H9 (cell line): Measurements from ENCODE around the gene PFDN4. TPM values are rescaled to one million over a fixed set of nuclear protein-coding genes. Genes with fewer than 3 reads are reported as not detected.

Experiments
- DNase-seq: peaks from one replicate; pipeline ENCODE4 v3.0.0-alpha.2; 2017
- H2AFZ ChIP-seq: one replicate; pipeline ENCODE4 v1.6.1; 2013; ENCODE audit warnings: mild to moderate bottlenecking, low read length, control low read depth, moderate library complexity
- H2AK5ac ChIP-seq: 2 replicates; pipeline ENCODE4 v1.6.1; 2013; ENCODE audit warnings: low read length, control low read depth, mixed read lengths; ENCODE audit not compliant: insufficient read length
- H2BK120ac ChIP-seq: one replicate; pipeline ENCODE4 v1.6.1; 2013; ENCODE audit warnings: low read depth, mild to moderate bottlenecking, low read length, control low read depth, inconsistent platforms; ENCODE audit not compliant: poor library complexity, severe bottlenecking
- H2BK12ac ChIP-seq: 2 replicates; pipeline ENCODE4 v1.6.1; 2013; ENCODE audit warnings: low read length, control low read depth, mixed read lengths, low read depth; ENCODE audit not compliant: insufficient read length
- H2BK15ac ChIP-seq: 2 replicates; pipeline ENCODE4 v1.6.1; 2013; ENCODE audit warnings: low read depth, low read length, control low read depth
- H2BK20ac ChIP-seq: one replicate; pipeline ENCODE4 v1.6.1; 2013; ENCODE audit warnings: low read depth, mild to moderate bottlenecking, low read length, control low read depth, inconsistent platforms; ENCODE audit not compliant: poor library complexity, severe bottlenecking
- H2BK5ac ChIP-seq: 2 replicates; pipeline ENCODE4 v1.6.1; 2013; ENCODE audit warnings: low read length, control low read depth, mixed read lengths; ENCODE audit not compliant: insufficient read length
- H3K14ac ChIP-seq: 2 replicates; pipeline ENCODE4 v1.6.1; 2013; ENCODE audit warnings: low read length, control low read depth; ENCODE audit not compliant: insufficient read depth
- H3K18ac ChIP-seq: 2 replicates; pipeline ENCODE4 v1.6.1; 2013; ENCODE audit warnings: low read depth, mild to moderate bottlenecking, mixed read lengths, low read length, control low read depth; ENCODE audit not compliant: insufficient read length
- H3K23ac ChIP-seq: 2 replicates; pipeline ENCODE4 v1.6.1; 2013; ENCODE audit warnings: low read length, control low read depth, mixed read lengths, low read depth; ENCODE audit not compliant: insufficient read length
- H3K23me2 ChIP-seq: 2 replicates; pipeline ENCODE4 v1.6.1; 2013; ENCODE audit warnings: low read depth, mild to moderate bottlenecking, mixed read lengths, low read length, control low read depth; ENCODE audit not compliant: insufficient read length, poor library complexity, severe bottlenecking
- H3K27ac ChIP-seq: 2 replicates; pipeline ENCODE4 v1.5.1; 2013; ENCODE audit warnings: low read length, control low read depth, mixed read lengths, low read depth; ENCODE audit not compliant: insufficient read length
- H3K27me3 ChIP-seq: 2 replicates; pipeline ENCODE4 v1.6.1; 2013; ENCODE audit warnings: low read length, control low read depth, inconsistent platforms; ENCODE audit not compliant: insufficient read depth
- H3K4ac ChIP-seq: 2 replicates; pipeline ENCODE4 v1.6.1; 2013; ENCODE audit warnings: low read depth, mild to moderate bottlenecking, control low read depth, inconsistent platforms, low read length, moderate library complexity
- H3K4me1 ChIP-seq: 2 replicates; pipeline ENCODE4 v1.6.1; 2013; ENCODE audit warnings: low read length, control low read depth, inconsistent platforms; ENCODE audit not compliant: insufficient read depth
- H3K4me2 ChIP-seq: 2 replicates; pipeline ENCODE4 v1.6.1; 2013; ENCODE audit warnings: low read length, control low read depth, mixed read lengths; ENCODE audit not compliant: insufficient read length, insufficient read depth
- H3K56ac ChIP-seq: 2 replicates; pipeline ENCODE4 v1.6.1; 2013; ENCODE audit warnings: low read depth, mild to moderate bottlenecking, mixed read lengths, low read length, control low read depth; ENCODE audit not compliant: insufficient read length
- H3K79me1 ChIP-seq: 2 replicates; pipeline ENCODE4 v1.6.1; 2013; ENCODE audit warnings: low read depth, mild to moderate bottlenecking, moderate library complexity, low read length, control low read depth, inconsistent platforms; ENCODE audit not compliant: insufficient read depth, poor library complexity, severe bottlenecking
- H3K79me2 ChIP-seq: 2 replicates; pipeline ENCODE4 v1.6.1; 2013; ENCODE audit warnings: low read length, control low read depth, inconsistent platforms; ENCODE audit not compliant: insufficient read depth
- H3K9ac ChIP-seq: 2 replicates; pipeline ENCODE4 v1.6.1; 2013; ENCODE audit warnings: low read length, control low read depth, mixed read lengths; ENCODE audit not compliant: insufficient read length; ENCODE audit errors: extremely low read depth
- H3K9me3 ChIP-seq: one replicate; pipeline ENCODE4 v1.6.1; 2013; ENCODE audit warnings: low read depth, low read length, inconsistent platforms; ENCODE audit not compliant: control insufficient read depth
- H3T11ph ChIP-seq: one replicate; pipeline ENCODE4 v1.6.1; 2013; ENCODE audit warnings: mild to moderate bottlenecking, low read length, control low read depth, inconsistent platforms
- H4K20me1 ChIP-seq: one replicate; pipeline ENCODE4 v1.6.1; 2013; ENCODE audit not compliant: control insufficient read depth, insufficient read length, insufficient read depth
- H4K5ac ChIP-seq: 2 replicates; pipeline ENCODE4 v1.6.1; 2013; ENCODE audit warnings: low read depth, mild to moderate bottlenecking, mixed read lengths, low read length, control low read depth; ENCODE audit not compliant: insufficient read length
- H4K8ac ChIP-seq: replicated peaks from 2 replicates; pipeline ENCODE4 v1.6.1; 2013; ENCODE audit warnings: low read length, control low read depth, mixed read lengths, low read depth; ENCODE audit not compliant: insufficient read length
- H4K91ac ChIP-seq: 2 replicates; pipeline ENCODE4 v1.6.1; 2013; ENCODE audit warnings: low read depth, mild to moderate bottlenecking, moderate library complexity, mixed read lengths, low read length, control low read depth; ENCODE audit not compliant: insufficient read length
- H3K27ac Mint-ChIP-seq, 3 experiments: 2 replicates in 2 of 3; 3 replicates in 1 of 3; pipeline ENCODE4 v1.8.0; 2020 to 2021; ENCODE audit warnings: mixed read lengths in 3 of 3, mild to moderate bottlenecking in 1 of 3, moderate library complexity in 1 of 3
- H3K27me3 Mint-ChIP-seq: 2 replicates; pipeline ENCODE4 v1.8.0; 2021; ENCODE audit warnings: low read depth, mild to moderate bottlenecking, moderate library complexity, mixed read lengths
- H3K36me3 Mint-ChIP-seq, 3 experiments: 2 replicates in 2 of 3; 3 replicates in 1 of 3; pipeline ENCODE4 v1.8.0; 2020 to 2021; ENCODE audit warnings: low read depth in 3 of 3, mixed read lengths in 3 of 3; ENCODE audit not compliant: insufficient read depth in 1 of 3
- H3K4me1 Mint-ChIP-seq, 2 experiments: 2 replicates each; pipeline ENCODE4 v1.8.0; 2020; ENCODE audit warnings: mixed read lengths in 2 of 2
- H3K4me3 Mint-ChIP-seq, 2 experiments: 2 replicates in 1 of 2; 3 replicates in 1 of 2; pipeline ENCODE4 v1.8.0; 2020 to 2021; ENCODE audit warnings: mild to moderate bottlenecking in 2 of 2, mixed read lengths in 2 of 2, moderate library complexity in 1 of 2
- H3K9me3 Mint-ChIP-seq, 2 experiments: 2 replicates in 1 of 2; 3 replicates in 1 of 2; pipeline ENCODE4 v1.8.0; 2020; ENCODE audit warnings: mild to moderate bottlenecking in 2 of 2, mixed read lengths in 2 of 2, moderate library complexity in 1 of 2
- CTCF ChIP-seq: fragments of 200-600 bp; sonication (generic); conservative IDR thresholded peaks from 3 replicates; pipeline ENCODE4 v1.8.0; 2021; ENCODE audit warnings: antibody characterized with exemption, mild to moderate bottlenecking
- WGBS: extraction: QIAGEN DNeasy Blood & Tissue Kit; methylation state at CpG from one replicate; pipeline ENCODE4 v1.1.7; 2013; ENCODE audit warnings: missing lambda C conversion rate, low lambda C conversion rate, mixed read lengths; ENCODE audit not compliant: insufficient read length; ENCODE audit errors: extremely low coverage; 5-methylcytosine and 5-hydroxymethylcytosine counted together
- total RNA-seq: library from RNA; stranded (reverse); gene quantifications from 2 replicates; pipeline ENCODE4 v1.2.1, GENCODE V29; 2021

PFDN4 gene
- total RNA-seq, 1 experiment from 2014 or later, result 73.6 TPM

DNA sequence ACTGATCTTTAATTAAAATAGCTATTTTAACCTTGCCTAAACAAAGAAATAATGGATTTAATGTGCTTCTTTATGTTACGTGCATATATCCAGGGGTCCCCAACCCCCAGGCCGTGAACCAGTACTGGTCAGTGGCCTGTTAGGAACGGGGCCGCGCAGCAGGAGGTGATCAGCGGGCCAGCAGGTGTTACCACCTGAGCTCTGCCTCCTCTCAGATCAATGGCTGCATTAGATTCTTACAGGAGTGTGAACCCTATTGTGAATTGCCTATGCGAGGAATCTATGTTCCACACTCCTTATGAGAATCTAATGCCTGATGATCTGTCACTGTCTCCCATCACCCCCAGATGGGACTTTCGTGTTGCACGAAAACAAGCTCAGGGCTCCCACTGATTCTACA is 42.9 kb upstream of the PFDN4 start:
- Histone ChIP-seq H2BK15ac (no peak overlapping the region), H3K27ac (no peak overlapping the region), H3K23me2 (no peaks in the 10 kb centered on the region), H3K23ac (no peak overlapping the region), H2BK12ac (no peak overlapping the region), H3K9ac (no peak overlapping the region), H2BK20ac (no peak overlapping the region), H3K9me3 (no peaks in the 10 kb centered on the region), H2BK120ac (no peak overlapping the region), H4K20me1 (no peaks in the 10 kb centered on the region), H3K14ac (no peak overlapping the region), H3K27me3 (no peaks in the 10 kb centered on the region), H3K18ac (no peak overlapping the region), H3K4me2 (no peak overlapping the region), H3T11ph (no peak overlapping the region), H2AK5ac (no peak overlapping the region), H4K91ac (no peak overlapping the region), H3K4me1 (no peaks in the 10 kb centered on the region), H4K5ac (no peak overlapping the region), H3K79me2 (no peaks in the 10 kb centered on the region), H4K8ac (no peak overlapping the region), H3K4ac (no peak overlapping the region), H3K56ac (no peak overlapping the region), H3K79me1 (no peaks in the 10 kb centered on the region), H2BK5ac (no peak overlapping the region), H2AFZ (no peak overlapping the region)
- TF ChIP-seq CTCF, result no peak
- DNase-seq, result no peak
- no CpG with 5 or more reads among the region's 9 CpGs for WGBS
- no peak overlapping the region for H3K4me3 Mint-ChIP-seq
- no peaks in the 10 kb centered on the region; a peak in 1 of 5 replicates for H3K9me3 Mint-ChIP-seq
- peaks cover 28% of the 10 kb centered on the region for H3K27me3 Mint-ChIP-seq
- H3K36me3 Mint-ChIP-seq, result no peaks in the 10 kb centered on the region
- H3K27ac Mint-ChIP-seq, result no peak overlapping the region
- peaks cover 0 to 5% of the 10 kb centered on the region in 2 experiments; a peak in 1 of 4 replicates for H3K4me1 Mint-ChIP-seq
